H1 (cell line): ENCODE results near the gene CORO7. TPM values are rescaled to one million over a fixed set of nuclear protein-coding genes. Genes with fewer than 3 reads are reported as not detected.

Experiments
- CTCF ChIA-PET: fragments of 300-600 bp; sonication (Branson Sonifier 250); formaldehyde crosslinking; loops from one replicate; lab custom pipeline; 2021; ENCODE audit not compliant: partially characterized antibody; lab: Charles Lee
- POLR2A ChIA-PET: fragments of 300-600 bp; sonication (Branson Sonifier 250); formaldehyde crosslinking; loops from one replicate; lab custom pipeline; 2021; ENCODE audit warnings: inconsistent platforms; ENCODE audit not compliant: partially characterized antibody; lab: Charles Lee
- DNase-seq, 2 experiments: peaks; one replicate each; pipeline versions ENCODE4 v3.0.0 to v3.0.0-alpha.2; 2010 to 2022; ENCODE audit warnings: low spot score in 2 of 2, low read depth in 1 of 2, mixed read lengths in 1 of 2
- FAIRE-seq: peaks from 2 replicates; lab custom pipeline; 2011; peaks lifted over from hg19 to GRCh38; lab: Jason Lieb, UNC
- H2AFZ ChIP-seq: 2 replicates; pipeline ENCODE4 v1.8.1; 2012; ENCODE audit warnings: low read length, inconsistent platforms
- H2AK5ac ChIP-seq: 2 replicates; pipeline ENCODE4 v1.6.1; 2013; ENCODE audit warnings: low read depth, low read length
- H2BK120ac ChIP-seq: replicated peaks from 2 replicates; pipeline ENCODE3; 2013; ENCODE audit warnings: low read depth, low read length, inconsistent platforms
- H2BK12ac ChIP-seq: 2 replicates; pipeline ENCODE4 v1.6.1; 2013; ENCODE audit warnings: low read depth, low read length
- H2BK15ac ChIP-seq: 2 replicates; pipeline ENCODE4 v1.6.1; 2013; ENCODE audit warnings: low read length
- H2BK20ac ChIP-seq: 2 replicates; pipeline ENCODE4 v1.6.1; 2013; ENCODE audit warnings: low read length
- H2BK5ac ChIP-seq: 2 replicates; pipeline ENCODE4 v1.6.1; 2013; ENCODE audit warnings: low read depth, low read length
- H3K14ac ChIP-seq: 2 replicates; pipeline ENCODE4 v1.6.1; 2013; ENCODE audit warnings: inconsistent platforms; ENCODE audit not compliant: insufficient read length
- H3K18ac ChIP-seq: 2 replicates; pipeline ENCODE4 v1.6.1; 2013; ENCODE audit warnings: low read length; ENCODE audit errors: extremely low read depth
- H3K23ac ChIP-seq: 2 replicates; pipeline ENCODE4 v1.6.1; 2013; ENCODE audit warnings: inconsistent platforms; ENCODE audit not compliant: insufficient read length
- H3K23me2 ChIP-seq: 2 replicates; pipeline ENCODE4 v1.6.1; 2013; ENCODE audit warnings: low read depth, low read length
- H3K27ac ChIP-seq: 2 replicates; pipeline ENCODE4 v1.6.1; 2011; ENCODE audit warnings: low read depth, low read length, inconsistent platforms
- H3K27me3 ChIP-seq, 4 experiments: replicated peaks in 1 of 4; 1 replicate in 1 of 4; 2 replicates in 3 of 4; pipeline versions ENCODE4 v1.6.1 to v1.8.1; 2011 to 2013; ENCODE audit warnings: low read length in 3 of 4, mild to moderate bottlenecking in 3 of 4, inconsistent platforms in 2 of 4, mixed read lengths in 2 of 4, moderate library complexity in 1 of 4; ENCODE audit not compliant: control insufficient read depth in 3 of 4, insufficient read depth in 3 of 4; ENCODE audit errors: extremely low read depth in 1 of 4
- H3K36me3 ChIP-seq, 4 experiments: 2 replicates each; pipeline versions ENCODE4 v1.6.1 to v1.8.1; 2011 to 2013; ENCODE audit warnings: mild to moderate bottlenecking in 4 of 4, low read length in 3 of 4, moderate library complexity in 2 of 4, control low read depth in 1 of 4, inconsistent platforms in 1 of 4; ENCODE audit not compliant: insufficient read depth in 4 of 4, control insufficient read depth in 2 of 4
- H3K4ac ChIP-seq: replicated peaks from 2 replicates; pipeline ENCODE3; 2013; ENCODE audit warnings: low read length, low read depth, mixed read lengths, inconsistent platforms; ENCODE audit not compliant: insufficient read length
- H3K4me1 ChIP-seq, 4 experiments: replicated peaks in 1 of 4; 1 replicate in 1 of 4; 2 replicates in 3 of 4; pipeline versions ENCODE4 v1.6.1 to v1.8.1; 2011 to 2013; ENCODE audit warnings: low read length in 3 of 4, inconsistent platforms in 2 of 4, mixed read lengths in 1 of 4; ENCODE audit not compliant: insufficient read depth in 4 of 4, control insufficient read depth in 3 of 4
- H3K4me2 ChIP-seq, 2 experiments: 2 replicates each; pipeline versions ENCODE4 v1.6.1 to v1.8.1; 2011 to 2013; ENCODE audit warnings: low read depth in 2 of 2, low read length in 2 of 2, control low read depth in 1 of 2, inconsistent platforms in 1 of 2, mild to moderate bottlenecking in 1 of 2; ENCODE audit not compliant: insufficient read depth in 1 of 2
- H3K4me3 ChIP-seq, 4 experiments: fragments of 200-600, 300-600 bp in 1 of 4; sonication (generic), shearing (Covaris generic), sonication (Bioruptor Twin) in 1 of 4; 2 replicates each; pipeline versions ENCODE4 v1.5.1 to v1.8.1; 2011 to 2016; ENCODE audit warnings: low read length in 4 of 4, low read depth in 3 of 4, control low read depth in 2 of 4, inconsistent platforms in 2 of 4, mild to moderate bottlenecking in 2 of 4, mixed read lengths in 1 of 4, moderate library complexity in 1 of 4; ENCODE audit not compliant: insufficient read depth in 2 of 4; ENCODE audit errors: extremely low read depth in 1 of 4
- H3K56ac ChIP-seq: replicated peaks from 2 replicates; pipeline ENCODE3; 2013; ENCODE audit warnings: low read depth, mild to moderate bottlenecking, mixed read lengths, low read length, inconsistent platforms; ENCODE audit not compliant: insufficient read length
- H3K79me1 ChIP-seq: 2 replicates; pipeline ENCODE4 v1.6.1; 2013; ENCODE audit warnings: low read depth, low read length, control low read depth
- H3K79me2 ChIP-seq, 2 experiments: 2 replicates each; pipeline versions ENCODE4 v1.6.1 to v1.8.1; 2012 to 2013; ENCODE audit warnings: low read length in 2 of 2, mild to moderate bottlenecking in 2 of 2, inconsistent platforms in 1 of 2; ENCODE audit not compliant: insufficient read depth in 2 of 2, control insufficient read depth in 1 of 2
- H3K9ac ChIP-seq, 4 experiments: replicated peaks in 1 of 4; 1 replicate in 1 of 4; 2 replicates in 3 of 4; pipeline versions ENCODE4 v1.6.1 to v1.8.1; 2011 to 2013; ENCODE audit warnings: low read depth in 3 of 4, low read length in 3 of 4, control low read depth in 2 of 4, mild to moderate bottlenecking in 2 of 4, moderate library complexity in 2 of 4, inconsistent platforms in 1 of 4; ENCODE audit errors: extremely low read depth in 1 of 4
- H3K9me3 ChIP-seq, 2 experiments: 2 replicates each; pipeline versions ENCODE4 v1.6.1 to v1.8.1; 2012 to 2013; ENCODE audit warnings: mild to moderate bottlenecking in 2 of 2, moderate library complexity in 2 of 2, control low read depth in 1 of 2, inconsistent platforms in 1 of 2, low read depth in 1 of 2, low read length in 1 of 2, mixed read lengths in 1 of 2; ENCODE audit not compliant: insufficient read depth in 2 of 2
- H4K20me1 ChIP-seq, 2 experiments: replicated peaks in 1 of 2; 2 replicates each; pipeline versions ENCODE3 to v1.8.1; 2011 to 2013; ENCODE audit warnings: inconsistent platforms in 2 of 2, low read length in 2 of 2, mild to moderate bottlenecking in 1 of 2; ENCODE audit not compliant: insufficient read depth in 2 of 2, control insufficient read depth in 1 of 2
- H4K5ac ChIP-seq: 2 replicates; pipeline ENCODE4 v1.6.1; 2013; ENCODE audit warnings: low read length, low read depth, mixed read lengths, inconsistent platforms; ENCODE audit not compliant: insufficient read length
- H4K8ac ChIP-seq: 2 replicates; pipeline ENCODE4 v1.8.0; 2013; ENCODE audit warnings: mild to moderate bottlenecking, moderate library complexity, low read length, inconsistent platforms; ENCODE audit not compliant: insufficient read depth; ENCODE audit errors: extremely low read depth
- H4K91ac ChIP-seq: replicated peaks from 2 replicates; pipeline ENCODE3; 2013; ENCODE audit warnings: low read length, mixed read lengths, inconsistent platforms; ENCODE audit not compliant: insufficient read length
- EP300 ChIP-seq, 2 experiments: IDR thresholded peaks; 1 replicate in 1 of 2; 2 replicates in 1 of 2; pipeline ENCODE4 v1.6.1; 2011 to 2012; ENCODE audit warnings: low read depth in 2 of 2, low read length in 2 of 2, mild to moderate bottlenecking in 2 of 2, borderline replicate concordance in 1 of 2, inconsistent platforms in 1 of 2, moderate library complexity in 1 of 2
- GABPA ChIP-seq: IDR thresholded peaks from 2 replicates; pipeline ENCODE4 v1.6.1; 2011; ENCODE audit warnings: mild to moderate bottlenecking, low read length, moderate library complexity, borderline replicate concordance; ENCODE audit not compliant: insufficient read depth
- KDM4A ChIP-seq: IDR thresholded peaks from one replicate; pipeline ENCODE4 v1.7.1; 2012; ENCODE audit warnings: low read depth, mild to moderate bottlenecking, moderate library complexity, low read length, inconsistent platforms; ENCODE audit not compliant: severe bottlenecking
- NRF1 ChIP-seq: IDR thresholded peaks from 2 replicates; pipeline ENCODE4 v1.6.1; 2011; ENCODE audit warnings: mild to moderate bottlenecking, low read depth, low read length, improper control_type of control experiment
- RXRA ChIP-seq: IDR thresholded peaks from 2 replicates; pipeline ENCODE4 v1.6.1; 2011; ENCODE audit warnings: low read depth, mild to moderate bottlenecking, low read length, moderate library complexity; ENCODE audit not compliant: insufficient read depth
- SAP30 ChIP-seq: fragments of 300-600 bp; sonication (generic); IDR thresholded peaks from 2 replicates; pipeline ENCODE4 v1.7.1; 2012; ENCODE audit warnings: low read length, moderate library complexity, mild to moderate bottlenecking, inconsistent platforms; ENCODE audit not compliant: insufficient read depth, insufficient replicate concordance
- SIN3A ChIP-seq, 2 experiments: IDR thresholded peaks in 1 of 2; conservative IDR thresholded peaks in 1 of 2; 2 replicates each; pipeline ENCODE4 v1.6.1; 2011 to 2012; ENCODE audit warnings: low read length in 2 of 2, improper control_type of control experiment in 1 of 2, low read depth in 1 of 2, mild to moderate bottlenecking in 1 of 2
- SP2 ChIP-seq: IDR thresholded peaks from 2 replicates; pipeline ENCODE4 v1.6.1; 2012; ENCODE audit warnings: mild to moderate bottlenecking, low read length, inconsistent platforms
- SRF ChIP-seq: IDR thresholded peaks from 2 replicates; pipeline ENCODE4 v1.6.1; 2011; ENCODE audit warnings: mild to moderate bottlenecking, low read depth, low read length, moderate library complexity
- TAF1 ChIP-seq: IDR thresholded peaks from 2 replicates; pipeline ENCODE4 v1.6.1; 2011; ENCODE audit warnings: mild to moderate bottlenecking, low read depth, low read length
- YY1 ChIP-seq: IDR thresholded peaks from 2 replicates; pipeline ENCODE4 v1.6.1; 2011; ENCODE audit warnings: low read depth, mild to moderate bottlenecking, low read length
- WGBS, 2 experiments: shearing (Covaris generic) in 1 of 2; methylation state at CpG; one replicate each; pipeline versions ENCODE4 v1.1.6 to v1.1.7; 2013 to 2015; ENCODE audit warnings: low lambda C conversion rate in 2 of 2, mixed read lengths in 2 of 2, inconsistent platforms in 1 of 2, low coverage in 1 of 2, missing lambda C conversion rate in 1 of 2; ENCODE audit not compliant: insufficient replicate concordance in 2 of 2, insufficient coverage in 1 of 2, insufficient read length in 1 of 2; ENCODE audit errors: extremely low coverage in 1 of 2, missing lambda C conversion rate in 1 of 2; 5-methylcytosine and 5-hydroxymethylcytosine counted together
- polyA plus RNA-seq, 7 experiments: library from polyadenylated mRNA; depleted of rRNA in 3 of 7; stranded (reverse) in 5 of 7; unstranded in 2 of 7; fragments of >200 nt in 5 of 7; fragments of 200-250 nt in 2 of 7; gene quantifications; 1 replicate in 5 of 7; 2 replicates in 1 of 7; 4 replicates in 1 of 7; pipeline versions ENCODE4 v1.2.1 to v1.2.3, GENCODE V29; 2011 to 2013; ENCODE audit warnings: missing spikeins in 2 of 7, mixed read lengths in 2 of 7
- total RNA-seq: library from RNA; stranded (reverse); fragmentation: NEBNext Ultra II Directional; extraction: Animal tissue kit (Norgen Biotek cat#: 25700); gene quantifications from 2 replicates; pipeline ENCODE4 v1.2.1, GENCODE V29; 2021
- TF ChIP-seq, protein P1 (sequence below): IDR thresholded peaks from 2 replicates; pipeline ENCODE4 v1.6.1; 2012; ENCODE audit warnings: inconsistent platforms

The CORO7 gene
- total and polyA plus RNA-seq, 2 of the 8 experiments (the other 6 are each of a cell fraction or from before 2014, with no cell fraction given): 25.2 to 29.8 TPM

DNA sequence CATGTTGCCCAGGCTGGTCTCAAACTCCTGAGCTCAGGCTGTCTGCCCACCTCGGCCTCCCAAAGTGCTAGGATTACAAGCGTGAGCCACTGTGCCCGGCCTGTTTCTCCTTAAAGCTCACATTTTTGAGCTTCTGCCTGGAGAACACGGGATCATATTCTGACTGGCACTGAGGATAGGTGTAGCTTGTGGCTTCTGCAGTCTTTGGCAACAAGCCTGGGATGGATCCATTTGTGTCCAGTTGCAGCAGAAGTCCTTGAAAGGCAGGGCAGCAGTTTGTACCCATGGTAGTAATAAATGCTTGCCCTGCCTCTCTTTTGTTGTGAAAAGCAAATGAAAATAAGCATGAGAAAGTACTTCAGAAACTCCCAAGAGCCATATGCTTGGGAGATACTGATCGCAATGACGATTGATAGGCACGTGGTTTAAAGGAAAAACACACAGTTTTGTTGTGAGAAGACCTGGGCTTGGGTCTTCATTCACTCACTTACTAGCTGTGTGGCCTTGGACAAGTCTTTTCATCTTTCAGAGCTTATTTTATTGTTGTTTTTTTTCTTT lies 3.1 kb upstream of the CORO7 start:
- Histone ChIP-seq H4K91ac (no peak overlapping the region), H3K27ac (no peak overlapping the region), H3K4ac (no peak overlapping the region), H3K14ac (no peak overlapping the region), H3K9me3 (no peaks in the 10 kb centered on the region), H2AFZ (no peak overlapping the region), H3K4me3 (no peak overlapping the region), H2BK20ac (no peak overlapping the region), H2AK5ac (no peak overlapping the region), H4K8ac (no peak overlapping the region; the same call in 1 of the 2 replicates), H4K20me1 (peaks cover 0 to 4% of the 10 kb centered on the region in 2 experiments), H3K23me2 (peaks cover 9% of the 10 kb centered on the region; the same call in 1 of the 2 replicates), H4K5ac (no peak overlapping the region), H3K27me3 (no peaks in the 10 kb centered on the region; a peak in 2 of 7 replicates), H3K36me3 (no peaks in the 10 kb centered on the region), H2BK5ac (no peak overlapping the region), H3K56ac (no peak overlapping the region), H3K23ac (no peak overlapping the region), H2BK12ac (no peak overlapping the region), H3K79me1 (no peaks in the 10 kb centered on the region), H3K4me1 (peaks cover 2 to 11% (median 4%) of the 10 kb centered on the region in 4 experiments; a peak in 5 of 7 replicates), H2BK15ac (no peak overlapping the region), H2BK120ac (no peak overlapping the region), H3K4me2 (no peak overlapping the region), H3K79me2 (no peaks in the 10 kb centered on the region), H3K9ac (no peak overlapping the region), H3K18ac (no peak overlapping the region)
- CTCF ChIA-PET: interaction anchor here (0.9 to 12.0 kb wide), 6 partner anchors 16 to 158 kb away, joined by 3 to 134 read pairs (median 4); partner anchors contain the start of gene HMOX2
- DNase-seq (no peak), FAIRE-seq (no peak)
- 76% methylated on average over 7 of the region's 7 CpGs; no CpG with 5 or more reads in 1 of the 2 experiments for WGBS, 2 experiments
- POLR2A ChIA-PET: interaction anchor here (0.9 to 3.4 kb wide), 6 partner anchors 15 to 107 kb away, joined by 3 to 16 read pairs (median 4); no protein-coding TSS in a partner anchor
- TF ChIP-seq RXRA: no peak
- no peak for TF ChIP-seq SAP30
- no peak for TF ChIP-seq NRF1
- TF ChIP-seq KDM4A: no peak
- TF ChIP-seq YY1: no peak
- TF ChIP-seq SP2: no peak
- no peak for TF ChIP-seq SIN3A (conservative IDR thresholded peaks at IDR 0.05 in 1 of 2, IDR thresholded peaks at IDR 0.05 in 1 of 2; ENCODE audit: low read depth in 1 of 2, low read length in 2 of 2)
- no peak for TF ChIP-seq GABPA
- TF ChIP-seq, protein P1, sequence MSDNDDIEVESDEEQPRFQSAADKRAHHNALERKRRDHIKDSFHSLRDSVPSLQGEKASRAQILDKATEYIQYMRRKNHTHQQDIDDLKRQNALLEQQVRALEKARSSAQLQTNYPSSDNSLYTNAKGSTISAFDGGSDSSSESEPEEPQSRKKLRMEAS: no peak
- TF ChIP-seq TAF1: no peak
- no peak for TF ChIP-seq EP300 (IDR thresholded peaks at IDR 0.05; ENCODE audit: borderline replicate concordance in 1 of 2, low read depth in 2 of 2, low read length in 2 of 2)
- no peak for TF ChIP-seq SRF
